HCT116 (cell line): Measurements from ENCODE around the gene AFAP1L2.

ENCODE experiments used
- CEBPB ChIP-seq: IDR thresholded peaks from 2 replicates; pipeline ENCODE4 v1.6.1; 2012; ENCODE audit warnings: low read depth
- FOSL1 ChIP-seq: IDR thresholded peaks from 2 replicates; pipeline ENCODE4 v1.6.1; 2012; ENCODE audit warnings: low read depth
- MAX ChIP-seq: IDR thresholded peaks from 2 replicates; pipeline ENCODE4 v1.6.1; 2012
- POLR2A ChIP-seq: IDR thresholded peaks from 2 replicates; pipeline ENCODE4 v1.7.0; 2011; ENCODE audit warnings: borderline replicate concordance; ENCODE audit not compliant: insufficient read depth, insufficient read length; ENCODE audit errors: extremely low read depth
- RAD21 ChIP-seq: IDR thresholded peaks from 2 replicates; pipeline ENCODE4 v1.6.1; 2012; ENCODE audit warnings: low read depth, mild to moderate bottlenecking
- SP1 ChIP-seq: IDR thresholded peaks from 2 replicates; pipeline ENCODE4 v1.6.1; 2012; ENCODE audit warnings: low read depth
- YY1 ChIP-seq: IDR thresholded peaks from 2 replicates; pipeline ENCODE4 v1.6.1; 2011; ENCODE audit warnings: low read length, low read depth, moderate library complexity, mild to moderate bottlenecking; ENCODE audit not compliant: insufficient replicate concordance; ENCODE audit errors: extremely low read depth
- ZNF274 ChIP-seq: fragments of 200-500 bp; sonication (Bioruptor generic); IDR thresholded peaks from 2 replicates; pipeline ENCODE4 v1.6.1; 2014; ENCODE audit warnings: mild to moderate bottlenecking, low read depth, low read length, inconsistent platforms
- TF ChIP-seq, protein P1 (sequence below), 3 experiments: fragments of 200-600 bp in 1 of 3; sonication (generic) in 1 of 3; IDR thresholded peaks in 2 of 3; conservative IDR thresholded peaks in 1 of 3; 2 replicates each; pipeline ENCODE4 v1.5.1; 2012 to 2017; ENCODE audit warnings: low read depth in 2 of 3, low read length in 2 of 3, antibody characterized with exemption in 1 of 3, borderline replicate concordance in 1 of 3, control low read depth in 1 of 3, mild to moderate bottlenecking in 1 of 3, mixed read lengths in 1 of 3, mixed run types in 1 of 3, moderate library complexity in 1 of 3; ENCODE audit not compliant: insufficient read depth in 1 of 3

GRCh38 chr10:114274616-114275453 is 129.5 kb downstream of the AFAP1L2 start:
- TF ChIP-seq POLR2A, result no peak
- no peak for TF ChIP-seq SP1
- TF ChIP-seq, protein P1, sequence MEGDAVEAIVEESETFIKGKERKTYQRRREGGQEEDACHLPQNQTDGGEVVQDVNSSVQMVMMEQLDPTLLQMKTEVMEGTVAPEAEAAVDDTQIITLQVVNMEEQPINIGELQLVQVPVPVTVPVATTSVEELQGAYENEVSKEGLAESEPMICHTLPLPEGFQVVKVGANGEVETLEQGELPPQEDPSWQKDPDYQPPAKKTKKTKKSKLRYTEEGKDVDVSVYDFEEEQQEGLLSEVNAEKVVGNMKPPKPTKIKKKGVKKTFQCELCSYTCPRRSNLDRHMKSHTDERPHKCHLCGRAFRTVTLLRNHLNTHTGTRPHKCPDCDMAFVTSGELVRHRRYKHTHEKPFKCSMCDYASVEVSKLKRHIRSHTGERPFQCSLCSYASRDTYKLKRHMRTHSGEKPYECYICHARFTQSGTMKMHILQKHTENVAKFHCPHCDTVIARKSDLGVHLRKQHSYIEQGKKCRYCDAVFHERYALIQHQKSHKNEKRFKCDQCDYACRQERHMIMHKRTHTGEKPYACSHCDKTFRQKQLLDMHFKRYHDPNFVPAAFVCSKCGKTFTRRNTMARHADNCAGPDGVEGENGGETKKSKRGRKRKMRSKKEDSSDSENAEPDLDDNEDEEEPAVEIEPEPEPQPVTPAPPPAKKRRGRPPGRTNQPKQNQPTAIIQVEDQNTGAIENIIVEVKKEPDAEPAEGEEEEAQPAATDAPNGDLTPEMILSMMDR (IDR thresholded peaks at IDR 0.05 in 2 of 3, conservative IDR thresholded peaks at IDR 0.05 in 1 of 3; ENCODE audit: borderline replicate concordance in 1 of 3, insufficient read depth in 1 of 3, low read depth in 2 of 3, low read length in 2 of 3), result no peak
- TF ChIP-seq MAX, result no peak
- no peak for TF ChIP-seq ZNF274
- TF ChIP-seq CEBPB, result no peak
- no peak for TF ChIP-seq YY1
- TF ChIP-seq RAD21, result no peak
- TF ChIP-seq FOSL1, result no peak
